Embryonic facial prominence (tissue), 1 donor: ENCODE measurements around the gene MRGPRD.

Experiments used
- DNase-seq: peaks from one replicate; pipeline ENCODE4 v3.0.0-alpha.2; 2016; ENCODE audit errors: extremely low spot score

The MRGPRD gene

GRCh38 chr11:68968306-68969250 is 12.2 kb downstream of the MRGPRD start:
- DNase-seq = no peak

GRCh38 chr11:68966894-68967780 is 13.6 kb downstream of the MRGPRD start:
- no peak for DNase-seq

DNA sequence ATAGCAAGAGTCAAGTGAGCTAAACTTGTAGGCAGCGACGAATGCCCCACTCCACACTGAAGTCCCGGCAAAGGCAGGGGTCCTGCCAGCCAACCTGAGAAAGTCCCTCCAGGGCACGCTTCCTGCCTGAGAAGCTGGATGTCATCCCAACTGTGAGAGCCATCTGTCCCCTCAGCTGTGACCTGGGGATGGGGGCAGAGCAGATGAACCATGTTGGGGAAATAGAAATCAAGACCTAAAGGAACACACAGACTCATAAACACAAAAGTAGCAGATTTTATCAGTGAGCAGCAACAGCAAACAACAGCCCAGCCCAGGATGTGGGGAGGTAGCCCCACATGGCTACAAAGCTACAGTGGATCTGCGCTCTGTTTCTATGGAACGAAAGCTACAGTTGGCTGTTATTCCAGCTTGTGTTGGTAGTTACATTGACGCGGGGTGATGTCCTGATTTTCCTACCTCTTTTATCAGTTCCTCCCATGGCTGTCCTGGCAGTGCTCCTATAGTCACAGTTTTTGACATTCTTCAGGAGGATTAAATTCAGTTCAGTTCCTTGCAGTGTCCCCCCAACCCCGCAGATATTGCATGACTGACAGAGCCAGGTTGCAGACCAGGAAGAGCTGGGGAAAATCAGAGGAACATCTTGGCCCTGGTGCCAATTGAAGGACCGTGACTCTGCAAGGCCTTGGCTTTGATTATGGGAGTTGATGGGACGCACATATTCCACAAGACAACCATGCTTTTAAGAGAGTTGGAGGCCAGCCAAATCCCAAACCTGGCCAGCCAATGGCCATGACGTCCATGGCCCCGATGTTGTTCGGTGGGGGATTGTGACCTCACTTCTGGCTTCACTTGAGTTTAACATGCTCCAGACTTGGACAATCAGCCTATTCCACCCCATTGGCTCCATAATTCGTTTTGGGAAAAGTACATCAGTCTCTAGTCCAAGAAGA is 14.6 kb downstream of the MRGPRD start:
- no peak for DNase-seq

- DNase-seq = no peak
Observed at GRCh38 chr11:68963779-68964178, 17.0 kb downstream of the MRGPRD start.

DNA sequence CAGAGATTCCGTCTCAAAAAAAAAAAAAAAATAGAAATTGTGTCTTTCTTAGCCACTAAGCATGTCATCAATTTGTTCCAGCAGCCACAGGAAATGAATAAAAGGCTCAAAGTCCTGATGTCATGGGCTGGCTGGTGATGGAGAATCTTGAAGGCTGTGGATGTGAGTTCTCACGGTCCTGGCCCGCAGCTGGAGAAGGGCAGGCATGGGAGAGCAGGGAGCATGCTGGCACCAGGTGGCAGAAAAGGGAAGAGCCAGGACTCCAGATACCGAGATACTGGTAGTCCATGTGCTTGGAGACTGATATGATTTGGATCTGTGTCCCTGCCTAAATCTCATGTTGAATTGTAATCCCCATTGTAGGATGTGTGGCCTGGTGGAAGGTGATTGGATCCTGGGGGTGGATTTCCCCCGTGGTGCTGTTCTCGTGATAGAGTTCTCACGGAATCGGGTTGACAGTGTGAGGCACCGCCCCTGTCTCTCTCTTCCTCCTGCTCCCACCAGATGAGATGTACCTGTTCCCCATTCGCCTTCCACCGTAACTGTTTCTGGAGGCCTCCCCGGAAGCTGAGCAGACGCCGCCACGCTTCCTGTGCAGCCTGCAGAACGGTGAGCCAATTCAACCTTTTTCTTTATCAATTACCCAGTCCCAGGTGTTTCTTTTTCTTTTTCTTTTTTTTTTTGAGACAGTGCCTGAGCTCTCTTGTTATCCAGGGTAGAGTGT is 18.1 kb downstream of the MRGPRD start:
- no peak for DNase-seq

DNA sequence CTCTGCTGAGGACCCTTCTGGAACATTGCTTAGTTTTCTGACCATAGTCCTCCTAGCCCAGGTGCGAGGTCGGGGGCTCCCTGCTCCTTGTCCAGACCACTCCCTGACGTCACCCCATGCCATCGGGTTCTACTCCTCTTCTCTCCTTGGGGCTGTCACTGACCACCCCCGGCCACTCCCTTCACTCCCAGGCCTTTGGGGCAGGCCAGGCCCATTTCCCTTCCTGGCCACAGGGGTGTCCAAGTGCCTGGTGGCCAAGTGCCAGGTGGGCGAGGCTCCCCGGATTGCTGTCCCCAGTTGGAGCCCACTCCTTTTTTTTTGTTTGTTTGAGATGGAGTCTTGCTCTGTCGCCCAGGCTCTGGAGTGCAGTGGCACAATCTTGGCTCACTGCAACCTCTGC is 19.5 kb downstream of the MRGPRD start:
- no peak for DNase-seq

DNA sequence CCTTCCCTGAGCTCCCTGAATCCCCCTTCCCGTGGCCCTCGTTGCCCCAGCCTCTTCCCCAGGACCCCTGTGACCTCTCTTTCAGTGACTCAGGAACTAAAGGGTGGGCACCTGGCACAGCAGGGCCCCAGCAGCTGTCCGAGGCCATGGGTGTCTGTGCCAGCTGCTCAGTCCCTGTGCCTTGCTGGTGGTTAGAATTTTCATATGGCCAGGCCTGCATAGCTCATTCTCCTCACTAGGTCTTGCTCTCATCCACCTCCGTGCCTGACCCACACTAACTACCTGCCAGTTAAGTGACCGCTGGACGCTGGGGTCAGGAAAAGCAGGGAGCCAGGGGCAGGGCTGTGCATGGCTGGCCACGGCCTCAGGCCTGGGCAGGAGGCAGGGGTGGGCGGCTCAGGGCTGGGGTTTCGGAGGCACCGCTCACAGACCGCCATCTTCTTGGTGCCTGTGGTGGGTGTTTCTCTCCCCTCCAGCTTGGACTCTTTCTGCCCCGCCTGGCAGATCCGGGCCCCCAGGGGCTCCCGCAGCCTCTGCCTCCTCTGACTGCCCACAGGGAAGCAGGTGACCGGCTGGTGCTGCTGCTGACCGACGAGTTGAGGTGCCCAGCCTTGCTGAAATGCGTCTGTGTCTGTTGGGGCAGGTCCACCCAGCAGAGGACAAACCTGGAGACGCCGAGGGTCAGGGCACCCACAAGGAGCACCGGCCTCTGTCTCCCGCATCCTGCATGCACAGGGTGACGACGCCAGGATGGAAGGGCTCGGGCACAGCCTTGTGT is 20.3 kb downstream of the MRGPRD start:
- no peak for DNase-seq

GRCh38 chr11:68959465-68960293 is 21.1 kb downstream of the MRGPRD start:
- DNase-seq = no peak

DNA sequence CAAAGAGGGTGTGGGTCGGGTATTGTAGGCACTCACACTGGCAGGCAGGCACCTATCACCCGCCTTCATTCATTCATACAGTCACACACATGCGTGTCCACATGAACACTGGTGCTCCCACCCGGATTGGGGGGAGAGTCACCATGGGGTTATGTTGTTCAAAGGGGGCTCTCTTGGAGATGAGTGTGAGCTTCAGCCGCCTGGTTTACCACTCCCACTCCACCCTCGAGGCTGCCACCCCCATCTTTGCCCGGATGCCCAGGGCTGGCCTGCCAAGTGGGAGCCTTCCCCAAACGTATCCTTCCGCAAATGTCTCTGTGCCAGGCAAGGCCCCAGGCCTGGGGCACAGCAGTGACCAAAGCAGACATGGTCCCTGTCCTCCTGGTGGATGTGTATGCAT is 22.6 kb downstream of the MRGPRD start:
- DNase-seq = no peak

GRCh38 chr11:68956547-68957254 is 24.1 kb downstream of the MRGPRD start:
- DNase-seq = no peak

- DNase-seq = no peak
Observed at GRCh38 chr11:68956142-68956541, 24.6 kb downstream of the MRGPRD start.

DNA sequence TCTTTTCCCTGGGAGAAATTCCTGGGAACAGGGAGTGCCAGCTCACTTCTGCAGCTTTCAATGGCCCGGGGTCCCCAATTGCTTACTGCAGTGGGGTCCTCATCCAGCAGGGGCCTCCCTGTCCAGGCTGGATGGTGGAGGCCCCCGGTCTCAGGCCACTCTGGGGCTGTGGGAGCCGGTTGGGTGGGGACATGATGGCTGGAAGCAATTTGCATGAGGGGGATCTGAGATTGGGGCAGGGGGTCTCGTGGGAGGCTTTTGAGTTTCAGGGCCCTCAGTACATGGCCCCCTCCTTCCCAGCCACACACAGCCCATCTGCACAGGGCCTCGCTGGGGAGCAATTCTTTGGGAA is 25.2 kb downstream of the MRGPRD start:
- no peak for DNase-seq

DNA sequence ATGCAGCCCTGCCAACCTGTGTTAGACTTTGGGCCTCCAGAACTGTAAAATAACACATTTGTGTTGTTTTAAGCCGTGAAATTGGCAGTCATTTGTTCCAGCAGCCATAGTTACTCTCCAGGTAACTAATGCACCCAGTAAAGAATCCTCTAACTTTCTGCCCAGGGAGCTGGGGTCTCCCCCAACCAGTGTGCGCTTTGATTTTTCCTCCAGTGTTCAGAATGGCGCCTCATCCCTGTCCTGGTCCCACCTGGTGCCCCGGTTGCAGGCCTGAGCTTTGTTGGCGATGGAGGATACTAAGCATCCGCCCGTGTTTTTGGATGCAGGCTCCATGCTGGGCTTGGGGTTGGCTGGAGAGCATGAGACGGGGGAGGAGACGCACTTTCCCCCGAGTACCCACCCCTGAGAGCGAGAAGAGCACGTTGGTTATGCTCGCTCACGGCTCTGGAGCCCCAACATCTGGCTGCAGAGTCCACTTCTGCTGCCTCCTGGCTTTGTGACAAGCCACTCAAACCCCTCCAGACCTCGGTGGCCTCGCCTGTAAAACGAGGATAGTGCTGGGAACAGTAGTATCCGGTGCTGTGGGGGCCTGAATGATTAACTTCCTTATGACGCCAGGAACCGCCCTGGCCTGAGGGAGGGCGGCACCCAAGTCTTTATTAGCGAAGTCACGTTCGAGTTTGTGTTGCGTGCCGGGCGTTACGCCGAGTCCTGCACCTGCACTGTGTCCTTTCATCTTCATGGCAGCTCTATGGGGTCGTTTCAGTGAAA is 25.8 kb downstream of the MRGPRD start:
- no peak for DNase-seq

DNA sequence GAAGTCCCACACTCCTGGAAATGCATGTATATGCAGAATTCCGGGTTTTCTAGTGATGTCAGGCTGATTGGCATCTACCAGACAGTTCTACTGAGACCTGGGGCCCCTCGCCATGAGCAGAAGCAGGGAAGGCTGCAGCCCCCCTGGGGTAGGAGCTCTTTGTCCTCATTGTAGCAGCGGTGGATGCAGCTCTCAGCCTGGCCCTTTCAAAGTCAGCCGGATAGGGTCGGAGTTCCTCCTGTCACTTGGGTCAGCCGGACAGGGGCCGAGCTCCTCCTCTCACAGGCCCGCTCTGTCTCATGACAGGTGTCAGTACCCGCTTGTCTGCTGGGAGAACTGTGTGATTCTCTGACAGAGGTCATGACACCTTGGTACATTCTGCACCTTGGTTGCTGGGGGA is 30.0 kb downstream of the MRGPRD start:
- DNase-seq = no peak

DNA sequence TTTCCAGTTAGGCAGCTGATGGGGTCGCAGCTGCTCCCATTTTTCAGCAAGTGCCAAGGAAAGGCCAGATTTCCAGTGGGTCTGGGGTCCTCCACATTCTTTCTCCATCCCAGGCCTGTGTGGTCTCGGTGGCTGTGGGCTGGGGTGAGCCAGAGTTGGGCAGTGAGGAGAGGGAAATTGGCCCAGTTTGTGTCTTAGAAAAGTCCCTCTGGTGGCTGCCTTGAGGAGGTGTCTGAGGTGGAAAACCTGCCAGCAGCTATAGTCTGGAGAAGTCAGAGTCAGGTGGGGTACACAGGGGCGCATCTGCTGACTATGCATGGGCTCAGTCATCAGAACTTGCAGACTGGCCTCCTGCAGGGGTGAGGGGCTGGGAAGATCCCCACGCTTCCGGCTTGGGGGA is 30.5 kb downstream of the MRGPRD start:
- no peak for DNase-seq

GRCh38 chr11:68948935-68949334 is 31.9 kb downstream of the MRGPRD start:
- no peak for DNase-seq

- DNase-seq = no peak
Observed at GRCh38 chr11:68948496-68948895, 32.3 kb downstream of the MRGPRD start.

- no peak for DNase-seq
Observed at GRCh38 chr11:68947151-68947550, 33.6 kb downstream of the MRGPRD start.
